ENCODE data around the gene NUDT5. TPM values are rescaled to one million over a fixed set of nuclear protein-coding genes. Genes with fewer than 3 reads are reported as not detected.
A peak's percentile ranks its signal among the peaks of the same experiment; 100 is the strongest.

NUDT5 gene
- total and polyA plus RNA-seq, 2 of the 8 experiments (the other 6 are each of a cell fraction or from before 2014, with no cell fraction given): 130 to 134 TPM

GRCh38 chr10:12129222-12130111 lies 66.2 kb downstream of the NUDT5 start, which contains the start of gene SEC61A2 (continued):
- no peak for TF ChIP-seq CHD7 (IDR thresholded peaks at IDR 0.05; ENCODE audit: insufficient replicate concordance, low read length)
- TF ChIP-seq SP1 (IDR thresholded peaks at IDR 0.05; ENCODE audit: low read depth, low read length): no peak
- TF ChIP-seq ATF2 (IDR thresholded peaks at IDR 0.05; ENCODE audit: low read length): no peak
- TF ChIP-seq KDM1A (IDR thresholded peaks at IDR 0.05; ENCODE audit: borderline replicate concordance, low read length): no peak
- TF ChIP-seq ASH2L (IDR thresholded peaks at IDR 0.05; ENCODE audit: low read length): peak; percentile 14
- peak; percentile 40 for TF ChIP-seq USF2 (IDR thresholded peaks at IDR 0.05; ENCODE audit: low read length)
- 0 out of 2 replicates have a peak, but pooled peaks have one; percentile 52 for TF ChIP-seq YY1 (IDR thresholded peaks at IDR 0.05; ENCODE audit: low read depth, low read length)

Data from H1 (cell line).